ENCODE data around the gene DTYMK.

DNA sequence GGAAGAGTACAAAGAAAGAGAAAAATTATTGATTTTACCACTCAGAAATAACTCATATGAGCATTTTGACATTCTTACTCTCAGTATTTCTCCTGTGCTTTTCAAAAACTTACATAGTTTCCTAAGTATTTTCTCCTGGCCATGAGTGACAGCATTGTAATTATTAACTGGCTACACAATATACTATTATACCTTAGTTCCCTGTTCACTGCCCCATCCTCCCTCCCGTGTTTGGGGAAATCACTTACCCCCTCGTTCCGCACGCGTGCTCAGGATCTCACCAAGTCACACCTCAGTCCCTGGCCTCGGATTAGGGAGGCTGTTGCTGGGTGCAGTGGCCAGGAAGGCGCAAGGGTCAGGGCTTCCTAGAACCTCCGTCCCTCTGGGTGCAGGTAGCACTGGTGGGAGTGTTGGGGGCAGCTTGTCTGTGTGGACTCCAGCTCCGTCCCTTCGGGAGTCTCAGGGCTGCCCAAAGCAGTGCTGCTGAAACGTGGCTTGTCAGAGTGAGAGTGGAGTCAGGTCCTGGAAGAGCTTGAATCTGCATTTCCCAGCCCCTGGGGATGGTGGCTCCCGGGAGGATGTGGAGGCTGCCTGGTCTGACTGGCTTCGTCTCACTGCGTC is 25.9 kb downstream of the DTYMK start:
- TF ChIP-seq RFX5 (IDR thresholded peaks at IDR 0.05; ENCODE audit: low read depth, low read length) = no peak
- TF ChIP-seq, protein P1, sequence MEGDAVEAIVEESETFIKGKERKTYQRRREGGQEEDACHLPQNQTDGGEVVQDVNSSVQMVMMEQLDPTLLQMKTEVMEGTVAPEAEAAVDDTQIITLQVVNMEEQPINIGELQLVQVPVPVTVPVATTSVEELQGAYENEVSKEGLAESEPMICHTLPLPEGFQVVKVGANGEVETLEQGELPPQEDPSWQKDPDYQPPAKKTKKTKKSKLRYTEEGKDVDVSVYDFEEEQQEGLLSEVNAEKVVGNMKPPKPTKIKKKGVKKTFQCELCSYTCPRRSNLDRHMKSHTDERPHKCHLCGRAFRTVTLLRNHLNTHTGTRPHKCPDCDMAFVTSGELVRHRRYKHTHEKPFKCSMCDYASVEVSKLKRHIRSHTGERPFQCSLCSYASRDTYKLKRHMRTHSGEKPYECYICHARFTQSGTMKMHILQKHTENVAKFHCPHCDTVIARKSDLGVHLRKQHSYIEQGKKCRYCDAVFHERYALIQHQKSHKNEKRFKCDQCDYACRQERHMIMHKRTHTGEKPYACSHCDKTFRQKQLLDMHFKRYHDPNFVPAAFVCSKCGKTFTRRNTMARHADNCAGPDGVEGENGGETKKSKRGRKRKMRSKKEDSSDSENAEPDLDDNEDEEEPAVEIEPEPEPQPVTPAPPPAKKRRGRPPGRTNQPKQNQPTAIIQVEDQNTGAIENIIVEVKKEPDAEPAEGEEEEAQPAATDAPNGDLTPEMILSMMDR (IDR thresholded peaks at IDR 0.05 in 2 of 3, conservative IDR thresholded peaks at IDR 0.05 in 1 of 3; ENCODE audit: control insufficient read depth in 2 of 3, extremely low read depth in 1 of 3, insufficient read depth in 1 of 3, low read depth in 3 of 3, low read length in 3 of 3) = no peak
- no peak for TF ChIP-seq E4F1 (IDR thresholded peaks at IDR 0.05; ENCODE audit: borderline replicate concordance, partially characterized antibody)
- TF ChIP-seq POLR2AphosphoS5 (IDR thresholded peaks at IDR 0.05; ENCODE audit: low read length) = no peak
- no peak for TF ChIP-seq MAX (IDR thresholded peaks at IDR 0.05; ENCODE audit: low read depth, low read length)
- TF ChIP-seq RAD21 (IDR thresholded peaks at IDR 0.05; ENCODE audit: insufficient read depth, low read depth, low read length) = no peak
- TF ChIP-seq, protein P2, sequence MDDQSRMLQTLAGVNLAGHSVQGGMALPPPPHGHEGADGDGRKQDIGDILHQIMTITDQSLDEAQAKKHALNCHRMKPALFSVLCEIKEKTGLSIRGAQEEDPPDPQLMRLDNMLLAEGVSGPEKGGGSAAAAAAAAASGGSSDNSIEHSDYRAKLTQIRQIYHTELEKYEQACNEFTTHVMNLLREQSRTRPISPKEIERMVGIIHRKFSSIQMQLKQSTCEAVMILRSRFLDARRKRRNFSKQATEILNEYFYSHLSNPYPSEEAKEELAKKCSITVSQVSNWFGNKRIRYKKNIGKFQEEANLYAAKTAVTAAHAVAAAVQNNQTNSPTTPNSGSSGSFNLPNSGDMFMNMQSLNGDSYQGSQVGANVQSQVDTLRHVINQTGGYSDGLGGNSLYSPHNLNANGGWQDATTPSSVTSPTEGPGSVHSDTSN (IDR thresholded peaks at IDR 0.05; ENCODE audit: insufficient replicate concordance, low read depth, low read length) = no peak
- TF ChIP-seq, protein P3, sequence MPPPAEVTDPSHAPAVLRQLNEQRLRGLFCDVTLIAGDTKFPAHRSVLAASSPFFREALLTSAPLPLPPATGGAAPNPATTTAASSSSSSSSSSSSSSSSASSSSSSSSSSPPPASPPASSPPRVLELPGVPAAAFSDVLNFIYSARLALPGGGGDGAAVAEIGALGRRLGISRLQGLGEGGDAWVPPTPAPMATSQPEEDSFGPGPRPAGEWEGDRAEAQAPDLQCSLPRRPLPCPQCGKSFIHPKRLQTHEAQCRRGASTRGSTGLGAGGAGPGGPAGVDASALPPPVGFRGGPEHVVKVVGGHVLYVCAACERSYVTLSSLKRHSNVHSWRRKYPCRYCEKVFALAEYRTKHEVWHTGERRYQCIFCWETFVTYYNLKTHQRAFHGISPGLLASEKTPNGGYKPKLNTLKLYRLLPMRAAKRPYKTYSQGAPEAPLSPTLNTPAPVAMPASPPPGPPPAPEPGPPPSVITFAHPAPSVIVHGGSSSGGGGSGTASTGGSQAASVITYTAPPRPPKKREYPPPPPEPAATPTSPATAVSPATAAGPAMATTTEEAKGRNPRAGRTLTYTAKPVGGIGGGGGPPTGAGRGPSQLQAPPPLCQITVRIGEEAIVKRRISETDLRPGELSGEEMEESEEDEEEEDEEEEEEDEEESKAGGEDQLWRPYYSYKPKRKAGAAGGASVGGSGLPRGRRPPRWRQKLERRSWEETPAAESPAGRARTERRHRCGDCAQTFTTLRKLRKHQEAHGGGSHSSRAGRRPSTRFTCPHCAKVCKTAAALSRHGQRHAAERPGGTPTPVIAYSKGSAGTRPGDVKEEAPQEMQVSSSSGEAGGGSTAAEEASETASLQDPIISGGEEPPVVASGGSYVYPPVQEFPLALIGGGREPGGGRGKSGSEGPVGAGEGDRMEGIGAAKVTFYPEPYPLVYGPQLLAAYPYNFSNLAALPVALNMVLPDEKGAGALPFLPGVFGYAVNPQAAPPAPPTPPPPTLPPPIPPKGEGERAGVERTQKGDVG (CRISPR knock-in tag; IDR thresholded peaks at IDR 0.05) = no peak
- no peak for TF ChIP-seq TAF1 (IDR thresholded peaks at IDR 0.05; ENCODE audit: borderline replicate concordance, low read depth, low read length)
- TF ChIP-seq JUND (IDR thresholded peaks at IDR 0.05; ENCODE audit: low read depth, low read length) = no peak
- TF ChIP-seq BMI1 (IDR thresholded peaks at IDR 0.05; ENCODE audit: borderline replicate concordance) = no peak

Data from GM12878 (cell line).